22Rv1 (cell line): ENCODE results near the gene ACOT9.
A peak's percentile ranks its signal among the peaks of the same experiment; 100 is the strongest.

Source experiments
- ZFX ChIP-seq: fragments of 450-650 bp; IDR thresholded peaks from 2 replicates; pipeline ENCODE4 v1.6.1; 2017; ENCODE audit warnings: antibody characterized with exemption, borderline replicate concordance
- TF ChIP-seq, protein P1 (sequence below): fragments of 450-650 bp; IDR thresholded peaks from 2 replicates; pipeline ENCODE4 v1.5.1; 2017; ENCODE audit warnings: mild to moderate bottlenecking

DNA sequence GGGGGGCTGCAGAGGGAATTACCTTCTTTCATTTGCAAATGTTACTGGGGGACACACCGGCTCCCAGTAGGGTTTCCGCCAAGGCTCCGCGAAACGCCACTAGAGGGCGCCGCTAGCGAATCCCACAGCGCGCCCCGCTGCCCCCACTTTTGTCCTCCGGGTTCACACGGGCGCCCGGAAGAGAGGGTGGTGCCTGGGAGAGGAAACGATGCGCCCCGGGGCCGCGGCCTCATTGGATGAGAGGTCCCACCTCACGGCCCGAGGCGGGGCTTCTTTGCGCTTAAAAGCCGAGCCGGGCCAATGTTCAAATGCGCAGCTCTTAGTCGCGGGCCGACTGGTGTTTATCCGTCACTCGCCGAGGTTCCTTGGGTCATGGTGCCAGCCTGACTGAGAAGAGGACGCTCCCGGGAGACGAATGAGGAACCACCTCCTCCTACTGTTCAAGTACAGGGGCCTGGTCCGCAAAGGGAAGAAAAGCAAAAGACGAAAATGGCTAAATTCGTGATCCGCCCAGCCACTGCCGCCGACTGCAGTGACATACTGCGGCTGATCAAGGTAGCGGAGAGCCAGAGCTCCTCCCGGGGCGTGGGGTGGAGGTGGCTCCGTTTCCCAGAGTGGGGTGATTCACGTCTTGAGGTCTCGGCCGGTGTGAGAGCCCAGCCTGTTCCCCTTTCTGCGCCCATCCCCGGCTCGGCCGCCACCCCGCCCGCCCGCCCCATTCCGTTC, 40.0 kb upstream of the ACOT9 start, which contains the start of gene SAT1:
- TF ChIP-seq, protein P1, sequence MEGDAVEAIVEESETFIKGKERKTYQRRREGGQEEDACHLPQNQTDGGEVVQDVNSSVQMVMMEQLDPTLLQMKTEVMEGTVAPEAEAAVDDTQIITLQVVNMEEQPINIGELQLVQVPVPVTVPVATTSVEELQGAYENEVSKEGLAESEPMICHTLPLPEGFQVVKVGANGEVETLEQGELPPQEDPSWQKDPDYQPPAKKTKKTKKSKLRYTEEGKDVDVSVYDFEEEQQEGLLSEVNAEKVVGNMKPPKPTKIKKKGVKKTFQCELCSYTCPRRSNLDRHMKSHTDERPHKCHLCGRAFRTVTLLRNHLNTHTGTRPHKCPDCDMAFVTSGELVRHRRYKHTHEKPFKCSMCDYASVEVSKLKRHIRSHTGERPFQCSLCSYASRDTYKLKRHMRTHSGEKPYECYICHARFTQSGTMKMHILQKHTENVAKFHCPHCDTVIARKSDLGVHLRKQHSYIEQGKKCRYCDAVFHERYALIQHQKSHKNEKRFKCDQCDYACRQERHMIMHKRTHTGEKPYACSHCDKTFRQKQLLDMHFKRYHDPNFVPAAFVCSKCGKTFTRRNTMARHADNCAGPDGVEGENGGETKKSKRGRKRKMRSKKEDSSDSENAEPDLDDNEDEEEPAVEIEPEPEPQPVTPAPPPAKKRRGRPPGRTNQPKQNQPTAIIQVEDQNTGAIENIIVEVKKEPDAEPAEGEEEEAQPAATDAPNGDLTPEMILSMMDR = peak; percentile 77
- TF ChIP-seq ZFX = no peak
